Measurements from ENCODE around the gene GALNT18.

Gene GALNT18

DNA sequence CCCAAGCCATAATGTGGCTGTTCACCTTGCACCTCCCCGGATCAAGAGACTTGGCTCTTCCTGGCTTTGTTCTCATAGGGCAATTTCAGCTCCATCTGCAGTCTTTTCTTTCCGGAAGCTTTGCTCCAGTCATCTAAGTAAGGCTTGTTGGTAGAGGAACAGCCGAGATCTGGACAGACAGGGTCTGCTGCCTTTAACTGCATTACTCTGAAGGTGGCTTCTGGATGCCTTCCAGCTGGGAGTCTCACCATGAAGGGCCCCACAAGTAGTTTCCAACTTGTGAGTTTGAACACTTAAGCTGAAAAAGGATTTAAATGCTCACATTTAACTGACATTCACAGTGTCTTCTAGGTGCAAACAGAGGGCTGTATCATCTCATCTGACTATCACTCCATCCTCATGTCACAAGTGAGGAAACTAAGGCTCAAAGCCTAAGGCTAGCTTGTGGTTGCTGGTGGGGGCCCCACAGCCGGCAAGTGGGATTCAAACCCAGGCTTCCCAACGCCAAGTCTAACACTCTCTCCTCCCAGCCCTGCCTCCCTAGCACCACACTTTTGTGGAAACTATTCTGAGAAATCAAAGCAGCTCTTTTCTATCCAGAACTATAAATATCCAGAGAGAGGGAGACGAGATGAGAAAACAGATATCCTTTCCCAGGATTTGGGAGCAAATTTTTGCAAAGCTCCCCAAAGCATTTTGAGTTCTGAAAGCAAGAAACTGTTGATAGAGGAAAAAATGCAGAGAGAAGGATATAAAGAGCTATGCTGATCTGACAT, 58.4 kb downstream of the GALNT18 start:
- DNase-seq = no peak

DNA sequence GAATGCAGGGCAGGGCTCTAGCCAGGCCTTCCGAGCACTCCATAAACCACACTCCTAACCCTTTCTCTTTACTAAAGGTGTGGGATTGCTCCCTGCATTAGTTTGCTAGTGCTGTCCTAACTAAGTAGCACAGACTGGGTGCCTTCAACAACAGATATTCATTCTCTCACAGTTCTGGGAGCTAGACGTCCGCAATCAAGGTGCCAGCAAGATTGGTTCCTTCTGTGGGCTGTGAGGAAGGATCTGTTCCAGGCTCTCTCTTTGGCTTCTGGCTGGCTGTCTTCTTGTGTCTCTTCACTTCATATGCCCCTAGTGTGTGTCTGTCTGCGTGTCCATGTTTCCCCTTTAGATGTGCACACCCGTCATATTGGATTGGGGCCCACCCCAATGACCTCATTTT, 59.8 kb downstream of the GALNT18 start:
- no peak for DNase-seq

GRCh38 chr11:11558826-11559225, 63.0 kb downstream of the GALNT18 start:
- no peak for DNase-seq

DNA sequence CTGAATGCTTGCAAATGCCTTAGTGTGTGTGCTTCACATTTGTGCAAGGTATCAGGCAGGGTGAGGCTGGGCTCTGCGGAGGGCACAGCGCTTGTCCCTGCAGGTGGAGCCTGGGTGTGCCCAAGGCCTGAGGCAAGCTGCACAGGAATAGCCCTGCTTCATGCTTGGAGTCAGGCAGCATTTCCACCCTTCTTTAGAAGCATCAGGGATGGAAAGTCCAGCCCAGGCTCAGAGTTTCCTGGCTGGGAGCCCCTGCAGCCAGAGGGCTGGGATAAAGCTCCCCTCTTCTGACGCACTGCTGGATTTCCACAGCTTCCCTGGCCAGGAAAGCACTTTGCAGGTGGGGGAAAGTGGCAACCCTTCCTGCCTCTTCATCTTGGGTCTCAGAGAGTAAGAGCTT, 63.4 kb downstream of the GALNT18 start:
- DNase-seq = peak in 1 of 3 experiments; percentile 5

- DNase-seq = peak in 1 of 3 experiments; percentile 89
These were observed 66.6 kb downstream of the GALNT18 start for GRCh38 chr11:11555208-11555607.

GRCh38 chr11:11553573-11553972, 68.2 kb downstream of the GALNT18 start:
- no peak for DNase-seq

- no peak for DNase-seq
These were observed 69.2 kb downstream of the GALNT18 start for GRCh38 chr11:11552529-11553087.

DNA sequence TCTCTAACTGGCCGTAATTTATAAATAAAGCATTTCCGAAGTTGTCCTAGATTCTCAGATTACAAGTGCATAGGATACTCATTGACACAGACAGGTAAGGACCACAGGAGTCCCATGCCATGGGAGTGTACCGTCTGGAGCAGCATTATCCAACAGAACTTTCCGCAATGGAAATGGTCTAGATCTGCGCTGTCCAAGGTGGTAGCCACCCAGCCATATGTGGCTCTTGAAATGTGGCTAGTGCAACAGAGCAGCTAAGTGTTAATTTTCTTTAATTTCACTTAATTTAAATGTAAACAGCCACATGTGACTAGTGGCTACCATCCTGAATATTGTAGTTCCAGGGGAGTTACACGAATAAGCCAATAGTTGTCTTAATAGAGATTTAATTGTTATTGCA, 71.3 kb downstream of the GALNT18 start:
- no peak for DNase-seq

- no peak for DNase-seq
These were observed 76.2 kb downstream of the GALNT18 start for GRCh38 chr11:11545285-11546275.

DNA sequence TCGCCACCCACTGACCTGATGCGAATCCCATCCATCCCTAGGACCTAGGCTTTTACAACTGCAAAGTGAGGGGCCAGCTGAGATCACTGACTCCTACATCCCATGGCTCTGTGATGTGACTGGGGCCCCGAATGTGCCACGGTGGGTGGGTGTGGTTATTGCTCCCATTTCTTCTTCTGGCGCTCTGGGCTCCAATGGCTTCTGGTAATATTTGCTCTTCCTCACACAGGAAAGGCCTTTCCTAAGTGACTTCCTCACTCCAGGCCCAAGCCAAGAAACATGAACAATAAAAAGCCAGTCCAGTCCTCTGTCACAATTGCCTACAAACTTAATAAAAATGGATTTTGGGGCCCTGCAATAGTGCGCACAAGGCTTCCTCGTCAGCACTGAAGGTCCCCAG, 78.1 kb downstream of the GALNT18 start:
- no peak for DNase-seq

DNA sequence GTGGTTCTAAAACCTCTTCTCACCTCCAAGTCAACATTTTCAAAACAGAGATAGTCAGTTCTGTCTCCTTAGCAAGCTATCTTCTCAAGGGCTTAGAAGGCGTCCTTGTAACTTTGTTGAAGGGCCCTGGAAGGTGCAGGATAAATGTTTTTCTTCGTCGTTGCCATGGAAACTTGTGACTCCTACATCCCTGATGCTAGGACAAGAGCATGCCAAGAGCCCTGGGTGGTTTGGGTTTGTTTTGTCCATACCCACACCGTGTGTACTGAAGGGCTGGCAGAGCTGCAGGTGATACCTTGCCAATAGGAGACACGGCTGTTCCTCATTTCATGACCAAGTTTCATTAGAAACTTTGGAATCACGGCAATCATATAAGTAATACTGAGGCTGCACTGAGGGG, 81.6 kb downstream of the GALNT18 start:
- DNase-seq = no peak

DNA sequence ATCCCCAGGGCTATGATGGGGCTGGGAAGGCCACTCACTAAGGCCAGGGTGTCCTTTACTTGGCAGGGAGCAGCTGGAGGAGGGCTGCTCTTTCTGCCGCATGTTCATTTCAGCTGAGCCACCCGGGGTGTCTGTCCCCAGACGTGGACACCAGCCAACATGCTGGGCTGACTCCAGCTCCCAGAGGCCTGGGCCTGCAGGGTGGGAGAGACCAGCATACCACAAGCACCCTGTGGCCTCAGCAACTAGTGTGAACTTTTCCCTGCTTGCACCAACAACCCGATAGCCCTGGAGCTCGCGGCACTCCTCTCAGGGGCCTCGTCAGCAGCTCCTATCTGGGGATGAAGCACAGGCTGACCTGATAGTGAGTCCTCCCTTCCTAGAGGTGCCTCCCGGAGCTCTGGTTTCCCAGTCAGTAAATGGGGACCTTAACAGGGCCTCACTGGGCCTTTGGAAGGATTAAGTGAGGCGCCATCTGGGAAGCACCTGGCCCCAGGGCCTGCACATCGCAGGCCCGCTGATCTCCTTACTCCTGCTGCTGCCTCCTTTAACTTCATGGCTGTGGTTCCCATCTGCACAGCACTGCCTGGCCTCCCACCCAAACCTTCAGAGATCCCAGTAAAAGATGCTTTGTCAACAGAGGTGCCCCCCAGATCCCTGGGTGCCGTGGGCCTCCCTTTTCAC, 83.4 kb downstream of the GALNT18 start:
- DNase-seq = no peak

DNA sequence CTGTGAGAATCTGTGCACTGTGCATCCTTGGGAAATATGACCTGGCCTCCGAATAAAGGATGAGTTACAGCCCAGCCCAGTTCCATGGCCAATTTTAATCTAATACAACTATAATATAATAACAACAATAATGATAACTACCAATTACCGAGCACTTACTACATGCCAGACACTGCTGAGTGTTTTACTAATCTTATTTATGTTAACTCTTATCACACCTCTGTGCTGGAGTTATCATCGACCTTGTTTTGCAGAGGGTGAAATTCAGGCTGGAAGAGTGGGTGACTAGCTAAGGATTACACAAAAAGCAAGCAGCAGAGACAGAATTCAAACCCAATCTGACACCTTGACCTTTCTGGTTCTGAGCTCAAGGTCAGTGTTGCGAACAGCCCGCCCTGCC, 83.9 kb downstream of the GALNT18 start:
- no peak for DNase-seq

GRCh38 chr11:11537372-11537771, 84.4 kb downstream of the GALNT18 start:
- DNase-seq = no peak

DNA sequence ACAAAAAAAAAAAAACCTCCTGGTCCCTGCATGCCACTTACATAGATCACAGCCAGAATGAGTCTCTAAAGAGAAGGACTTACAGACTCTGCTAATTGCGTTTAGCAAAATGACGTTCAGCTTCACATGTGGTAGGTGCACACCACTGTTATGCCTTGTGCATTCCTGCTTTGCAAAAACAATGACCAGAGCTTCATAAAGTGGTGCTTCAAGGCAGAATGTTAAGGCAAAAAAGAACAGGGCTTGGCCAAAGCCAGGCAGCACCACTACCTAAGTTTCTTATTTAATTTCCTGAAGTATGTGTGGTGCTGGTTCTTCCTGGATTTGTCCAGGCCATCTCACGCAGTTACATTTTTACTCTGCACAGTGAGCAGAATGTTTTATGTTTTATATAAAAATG, 85.2 kb downstream of the GALNT18 start:
- no peak for DNase-seq

DNA sequence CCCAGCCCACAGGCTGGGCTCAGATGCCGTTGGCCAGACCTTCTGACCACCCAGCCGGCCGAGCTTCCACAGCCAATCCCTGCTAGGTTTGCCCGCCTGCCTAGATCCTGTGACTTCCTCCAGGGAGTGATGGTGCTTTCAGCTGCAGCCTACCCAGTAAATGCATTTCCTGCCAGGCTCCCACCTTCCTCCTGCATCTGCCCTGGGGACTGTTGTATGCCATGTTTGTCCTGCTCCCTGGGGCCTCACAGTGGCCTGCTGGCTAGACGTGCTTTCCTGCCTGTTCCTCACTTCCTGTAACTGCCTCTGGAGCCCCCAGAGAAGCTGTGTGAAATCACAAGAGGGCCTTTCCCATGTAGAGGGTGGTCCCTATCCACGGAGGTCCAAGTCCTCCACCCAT, 86.2 kb downstream of the GALNT18 start:
- peak in 1 of 3 experiments; percentile 13 for DNase-seq

- no peak for DNase-seq
These were observed 86.8 kb downstream of the GALNT18 start for GRCh38 chr11:11534981-11535380.

DNA sequence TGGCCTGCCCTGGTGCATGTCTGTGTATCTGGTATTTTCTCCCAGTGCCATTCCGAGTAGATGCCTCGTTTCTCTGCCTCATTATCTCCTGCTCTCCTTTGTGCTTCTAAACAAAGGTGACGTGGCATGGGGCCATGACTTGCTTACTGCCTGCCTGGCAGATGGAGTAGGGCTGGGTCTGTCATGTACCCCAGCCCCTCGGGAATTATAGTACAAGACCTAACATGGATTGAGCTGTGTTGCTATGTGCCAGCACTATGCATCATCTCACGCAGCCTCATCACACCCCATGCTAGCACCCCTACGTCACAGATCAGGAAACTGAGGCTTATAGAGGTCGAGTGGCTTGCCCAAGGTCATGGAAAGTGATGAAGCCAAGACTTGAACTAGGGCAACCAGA, 88.1 kb downstream of the GALNT18 start:
- DNase-seq = no peak

GRCh38 chr11:11533057-11533456, 88.7 kb downstream of the GALNT18 start:
- DNase-seq = peak in 1 of 3 experiments; percentile 34

GRCh38 chr11:11532574-11532973, 89.2 kb downstream of the GALNT18 start:
- DNase-seq = peak in 2 of 3 experiments; percentile 34 to 60

DNA sequence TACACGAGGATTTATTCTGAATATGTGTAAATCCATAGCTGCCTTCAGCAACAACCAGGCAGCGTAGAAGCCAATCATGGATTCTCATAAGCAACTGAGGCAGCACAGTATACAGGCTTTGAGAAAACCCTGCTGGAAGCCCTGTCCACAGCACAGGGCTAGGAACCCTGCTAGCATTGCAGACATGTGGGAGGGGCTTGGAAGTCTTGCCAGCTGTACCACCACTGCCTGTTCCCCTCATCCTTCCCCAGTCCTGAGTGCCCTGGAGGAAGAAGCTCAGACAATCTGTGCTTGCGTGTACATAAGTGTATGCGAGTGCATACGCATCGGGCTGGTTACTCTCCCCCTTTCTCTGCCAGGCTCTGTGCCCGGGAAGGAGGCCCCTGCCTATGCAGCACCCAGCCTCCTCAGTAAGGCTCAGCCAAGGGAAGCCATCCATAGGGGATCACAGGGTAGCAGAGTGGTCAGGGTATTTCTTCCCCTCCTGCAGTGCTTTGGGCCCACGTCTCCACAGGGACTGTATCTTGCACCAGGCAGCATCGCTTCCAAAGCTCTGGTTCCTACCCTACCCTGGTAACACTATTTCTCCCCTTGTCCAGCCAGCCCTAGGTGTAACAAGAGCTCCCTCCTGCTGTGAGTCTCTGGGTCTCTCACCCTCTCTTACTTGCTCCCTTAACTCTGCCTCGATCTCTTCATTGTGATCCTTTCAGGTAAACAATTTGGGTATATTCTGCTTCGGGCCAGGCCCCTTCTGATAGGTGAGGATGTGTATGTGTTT, 90.5 kb downstream of the GALNT18 start:
- DNase-seq = no peak

DNA sequence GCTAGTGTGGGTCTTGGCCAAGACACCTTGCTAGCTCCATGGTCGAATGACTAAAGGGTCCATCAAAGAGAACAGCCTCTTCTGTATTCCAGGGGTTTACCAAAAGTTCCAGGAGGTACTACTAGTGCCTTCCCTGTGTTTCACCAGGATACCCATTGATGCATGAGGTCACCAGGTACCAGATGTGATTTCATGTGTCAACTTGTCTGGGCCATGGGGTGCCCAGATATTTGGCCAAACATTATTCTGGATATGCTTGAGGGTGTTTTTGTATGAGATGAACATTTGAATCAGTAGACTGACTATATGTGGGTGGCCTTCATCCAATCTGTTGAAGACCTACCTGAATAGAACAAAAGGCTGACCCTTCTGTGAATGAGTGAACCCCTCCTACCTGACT, 92.8 kb downstream of the GALNT18 start:
- DNase-seq = no peak
